SW 1271 (cell line): Measurements from ENCODE around the gene EFL1.

ENCODE experiments used
- DNase-seq, 2 experiments: peaks; one replicate each; lab custom pipeline; 2025; lab: John Stamatoyannopoulos, UW

EFL1 gene

DNA sequence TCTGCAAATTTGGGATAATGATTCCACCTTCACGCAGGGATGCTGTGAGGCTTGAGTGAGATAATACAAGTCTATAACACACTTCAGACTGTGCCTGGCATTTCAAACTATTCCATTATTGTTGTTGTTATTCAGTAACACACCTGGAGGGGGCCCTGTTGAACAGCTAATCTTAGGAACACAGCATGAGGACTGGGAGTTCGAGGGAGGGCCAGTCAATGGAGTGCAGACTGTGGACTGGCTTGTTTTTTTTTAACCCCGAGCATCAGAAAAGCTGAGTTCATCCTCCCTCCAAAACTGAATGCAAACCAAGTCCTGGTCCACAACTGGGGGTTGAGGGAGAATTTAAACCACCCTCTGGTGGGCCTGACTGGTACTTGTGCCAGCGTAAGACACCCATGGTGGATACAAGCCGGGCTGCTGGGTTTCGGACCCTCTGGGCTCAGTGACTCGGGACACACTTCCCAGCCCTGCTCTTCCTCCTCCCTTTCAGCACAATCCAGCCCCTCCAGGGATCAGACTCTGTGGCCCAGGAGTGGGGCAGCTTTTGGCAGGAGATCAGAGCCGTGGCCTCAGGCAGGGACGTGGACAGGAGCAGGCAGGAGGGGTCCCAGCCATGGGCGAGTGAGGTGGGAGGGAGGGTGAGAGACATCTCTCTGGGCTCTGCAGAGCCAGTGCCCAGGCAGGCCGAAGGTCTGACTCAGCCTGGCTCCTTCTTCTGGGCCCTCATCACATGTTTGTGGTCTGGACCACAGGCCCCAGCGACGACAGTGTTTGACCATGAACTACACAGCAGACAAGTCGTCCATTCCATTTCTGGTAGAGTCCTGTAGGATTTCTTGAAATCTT lies 180.4 kb downstream of the EFL1 start:
- DNase-seq, result peak in 1 of 2 experiments; percentile 9

- no peak for DNase-seq
Observed at GRCh38 chr15:82080774-82081173, 181.8 kb downstream of the EFL1 start.
